Activated B cell treated with CpG ODN at 0.5 μM for 24 hours (primary cell): ENCODE results near the gene IFRD2. TPM values are rescaled to one million over a fixed set of nuclear protein-coding genes. Genes with fewer than 3 reads are reported as not detected.
A peak's percentile ranks its signal among the peaks of the same experiment; 100 is the strongest.

Experiments used
- ATAC-seq: fragments of 200-7000 bp; cut with Tn5 transposase; one replicate; pipeline ENCODE4 v1.10.0; 2021; ENCODE audit warnings: low read depth, mild to moderate bottlenecking, moderate library complexity
- CTCF ChIA-PET: fragments of 350-600 bp; sonication (Branson Sonifier 250); formaldehyde crosslinking; loops from one replicate; lab custom pipeline; 2021; ENCODE audit warnings: antibody characterized with exemption; lab: Charles Lee
- POLR2A ChIA-PET: fragments of 350-600 bp; sonication (Branson Sonifier 250); formaldehyde crosslinking; loops from one replicate; lab custom pipeline; 2021; ENCODE audit warnings: antibody characterized with exemption; lab: Charles Lee
- DNase-seq: peaks from one replicate; pipeline ENCODE4 v3.0.0; 2022
- H3K27ac Mint-ChIP-seq: one replicate; pipeline ENCODE4 v1.8.0; 2020; ENCODE audit warnings: mixed read lengths
- H3K27me3 Mint-ChIP-seq: one replicate; pipeline ENCODE4 v1.8.0; 2021; ENCODE audit warnings: mixed read lengths
- H3K36me3 Mint-ChIP-seq: one replicate; pipeline ENCODE4 v1.8.0; 2021; ENCODE audit warnings: low read depth, mixed read lengths
- H3K4me1 Mint-ChIP-seq: one replicate; pipeline ENCODE4 v1.8.0; 2021; ENCODE audit warnings: mixed read lengths
- H3K4me3 Mint-ChIP-seq: one replicate; pipeline ENCODE4 v1.8.0; 2020; ENCODE audit warnings: mild to moderate bottlenecking, mixed read lengths
- H3K9me3 Mint-ChIP-seq: one replicate; pipeline ENCODE4 v1.8.0; 2020; ENCODE audit warnings: mixed read lengths
- intact Hi-C: fragments of 100-400 bp; cut with micrococcal nuclease; formaldehyde crosslinking; loops from one replicate; pipeline ENCODE4 v1.15.1; 2024
- total RNA-seq: library from RNA; stranded (reverse); gene quantifications from 2 replicates; pipeline ENCODE4 v1.2.3, GENCODE V29; 2022
- TF ChIP-seq, protein P1 (sequence below): fragments of 200-600 bp; IDR thresholded peaks from one replicate; pipeline ENCODE4 v1.8.0; 2022; ENCODE audit warnings: antibody characterized with exemption, mild to moderate bottlenecking

Gene IFRD2
- total RNA-seq, 1 donor from 2014 or later = 105 TPM

DNA sequence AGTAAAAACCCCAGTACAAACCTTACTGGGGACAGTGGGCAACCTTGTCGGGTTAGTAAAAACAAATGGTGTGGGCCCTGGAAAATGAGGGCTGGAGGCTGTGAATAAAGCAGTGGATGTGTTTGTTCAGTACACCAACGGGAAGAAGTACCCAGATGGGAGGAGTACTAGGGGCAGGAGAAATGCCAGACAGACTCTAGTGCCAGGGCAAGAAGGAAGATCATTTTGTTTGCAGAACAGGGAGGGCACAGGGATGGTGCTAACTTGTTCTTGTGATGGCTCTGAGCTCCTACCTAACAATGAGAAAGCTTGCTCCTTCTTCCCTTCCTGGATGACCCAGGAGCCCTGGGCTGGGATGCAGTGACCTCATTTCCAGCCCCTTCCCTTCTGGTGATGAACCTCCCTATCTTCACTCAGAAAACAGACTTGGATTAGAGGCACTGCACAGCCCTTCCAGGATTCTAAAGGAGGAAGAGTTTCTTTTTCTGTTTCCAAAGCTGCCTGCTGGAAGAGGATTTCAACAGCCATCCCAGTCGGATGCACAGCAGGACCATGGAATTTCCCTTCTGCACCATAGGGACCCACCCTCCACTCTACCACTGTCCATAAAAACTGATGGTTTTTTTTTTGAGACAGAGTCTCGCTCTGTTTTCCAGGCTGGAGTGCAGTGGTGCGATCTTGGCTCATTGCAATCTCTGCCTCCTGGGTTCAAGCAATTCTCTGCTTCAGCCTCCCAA, 42.3 kb upstream of the IFRD2 start:
- no peak for ATAC-seq
- peaks cover 53% of the 10 kb centered on the region for H3K4me1 Mint-ChIP-seq
- H3K36me3 Mint-ChIP-seq = peaks cover 44% of the 10 kb centered on the region
- H3K27ac Mint-ChIP-seq = peak overlapping the region; percentile 7
- no peak overlapping the region for H3K4me3 Mint-ChIP-seq
- DNase-seq = no peak
- CTCF ChIA-PET = no interaction called here
- no peaks in the 10 kb centered on the region for H3K9me3 Mint-ChIP-seq
- TF ChIP-seq, protein P1, sequence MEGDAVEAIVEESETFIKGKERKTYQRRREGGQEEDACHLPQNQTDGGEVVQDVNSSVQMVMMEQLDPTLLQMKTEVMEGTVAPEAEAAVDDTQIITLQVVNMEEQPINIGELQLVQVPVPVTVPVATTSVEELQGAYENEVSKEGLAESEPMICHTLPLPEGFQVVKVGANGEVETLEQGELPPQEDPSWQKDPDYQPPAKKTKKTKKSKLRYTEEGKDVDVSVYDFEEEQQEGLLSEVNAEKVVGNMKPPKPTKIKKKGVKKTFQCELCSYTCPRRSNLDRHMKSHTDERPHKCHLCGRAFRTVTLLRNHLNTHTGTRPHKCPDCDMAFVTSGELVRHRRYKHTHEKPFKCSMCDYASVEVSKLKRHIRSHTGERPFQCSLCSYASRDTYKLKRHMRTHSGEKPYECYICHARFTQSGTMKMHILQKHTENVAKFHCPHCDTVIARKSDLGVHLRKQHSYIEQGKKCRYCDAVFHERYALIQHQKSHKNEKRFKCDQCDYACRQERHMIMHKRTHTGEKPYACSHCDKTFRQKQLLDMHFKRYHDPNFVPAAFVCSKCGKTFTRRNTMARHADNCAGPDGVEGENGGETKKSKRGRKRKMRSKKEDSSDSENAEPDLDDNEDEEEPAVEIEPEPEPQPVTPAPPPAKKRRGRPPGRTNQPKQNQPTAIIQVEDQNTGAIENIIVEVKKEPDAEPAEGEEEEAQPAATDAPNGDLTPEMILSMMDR = no peak
- intact Hi-C loops = no loop called here
- POLR2A ChIA-PET = interaction anchor here (0.8 to 1.3 kb wide), 2 partner anchors 10 to 13 kb away, joined by 3 to 4 read pairs; no protein-coding TSS in a partner anchor
- H3K27me3 Mint-ChIP-seq = no peaks in the 10 kb centered on the region

DNA sequence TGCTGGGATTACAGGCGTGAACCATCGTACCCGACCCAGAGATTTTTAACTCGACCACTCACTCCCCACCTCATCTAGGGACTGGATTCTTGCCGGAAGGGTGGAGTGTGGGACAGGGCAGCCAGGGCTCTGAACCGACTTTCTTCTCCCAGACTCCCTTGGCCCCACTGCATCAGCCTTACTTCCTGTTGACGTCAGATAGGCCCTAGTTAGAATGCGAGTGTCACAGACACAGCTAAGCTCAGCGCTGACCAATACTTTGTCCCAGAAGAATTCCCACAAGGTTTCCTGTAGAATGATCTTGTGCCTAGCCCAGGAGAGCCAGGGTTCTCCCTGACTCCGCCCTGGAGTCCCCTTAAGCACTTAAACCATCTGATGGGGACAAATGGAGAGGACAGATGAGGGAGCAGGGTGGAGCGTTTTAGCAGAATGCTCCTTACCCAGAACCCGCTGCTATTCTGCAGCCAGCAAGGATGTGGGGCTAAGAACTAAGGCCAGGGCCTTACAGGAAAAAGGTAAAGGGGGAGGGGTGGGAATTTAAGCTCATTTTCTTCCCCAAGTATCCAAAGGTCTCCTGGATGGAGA, 41.6 kb upstream of the IFRD2 start:
- no peaks in the 10 kb centered on the region for H3K9me3 Mint-ChIP-seq
- peaks cover 47% of the 10 kb centered on the region for H3K36me3 Mint-ChIP-seq
- peaks cover 46% of the 10 kb centered on the region for H3K4me1 Mint-ChIP-seq
- intact Hi-C loops = no loop called here
- TF ChIP-seq, protein P1 = no peak
- H3K27ac Mint-ChIP-seq = peak overlapping the region; percentile 37
- DNase-seq (no peak), ATAC-seq (no peak)
- no peaks in the 10 kb centered on the region for H3K27me3 Mint-ChIP-seq
- H3K4me3 Mint-ChIP-seq = peak overlapping the region; percentile 7
- POLR2A ChIA-PET = interaction anchor here (0.6 to 1.3 kb wide), 4 partner anchors 9 to 42 kb away, joined by 3 to 4 read pairs (median 3); partner anchors contain the start of gene IFRD2
- CTCF ChIA-PET = no interaction called here

DNA sequence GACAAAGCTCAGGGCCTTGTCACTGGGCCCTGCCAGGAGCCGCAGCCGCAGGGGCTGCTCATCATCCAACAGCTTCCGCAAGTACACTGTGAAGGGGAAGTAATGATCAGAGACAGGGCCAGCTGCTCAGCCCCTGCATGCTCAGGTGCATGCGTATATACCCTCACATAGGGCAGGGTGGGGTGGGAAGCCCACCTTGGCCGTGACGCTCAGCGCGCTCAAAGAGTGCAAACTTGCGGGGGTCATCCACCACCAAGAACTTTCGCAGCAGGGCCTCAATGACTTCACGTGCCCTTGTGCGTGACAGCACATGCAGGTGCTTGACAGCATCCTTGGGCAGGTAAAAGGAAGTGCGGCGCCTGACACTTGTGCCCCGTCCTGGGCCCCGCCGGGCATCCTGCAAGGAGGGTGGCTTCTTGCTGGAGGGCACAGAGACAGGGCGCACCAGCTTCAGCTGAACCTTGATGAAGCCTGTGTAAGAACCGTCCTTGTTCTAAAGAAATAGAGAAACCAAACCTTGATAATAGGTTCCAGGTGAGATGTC, 39.2 kb upstream of the IFRD2 start:
- ChIA-PET CTCF (interaction anchor here (0.9 kb wide), 1 partner anchor 8 kb away, joined by 3 read pairs; no protein-coding TSS in a partner anchor), POLR2A (no interaction called here)
- H3K36me3 Mint-ChIP-seq = peaks cover 48% of the 10 kb centered on the region
- H3K27ac Mint-ChIP-seq = no peak overlapping the region
- H3K4me3 Mint-ChIP-seq = no peak overlapping the region
- H3K27me3 Mint-ChIP-seq = no peaks in the 10 kb centered on the region
- no peaks in the 10 kb centered on the region for H3K9me3 Mint-ChIP-seq
- DNase-seq (no peak), ATAC-seq (no peak)
- TF ChIP-seq, protein P1 = no peak
- peaks cover 47% of the 10 kb centered on the region for H3K4me1 Mint-ChIP-seq
- intact Hi-C loops = no loop called here

DNA sequence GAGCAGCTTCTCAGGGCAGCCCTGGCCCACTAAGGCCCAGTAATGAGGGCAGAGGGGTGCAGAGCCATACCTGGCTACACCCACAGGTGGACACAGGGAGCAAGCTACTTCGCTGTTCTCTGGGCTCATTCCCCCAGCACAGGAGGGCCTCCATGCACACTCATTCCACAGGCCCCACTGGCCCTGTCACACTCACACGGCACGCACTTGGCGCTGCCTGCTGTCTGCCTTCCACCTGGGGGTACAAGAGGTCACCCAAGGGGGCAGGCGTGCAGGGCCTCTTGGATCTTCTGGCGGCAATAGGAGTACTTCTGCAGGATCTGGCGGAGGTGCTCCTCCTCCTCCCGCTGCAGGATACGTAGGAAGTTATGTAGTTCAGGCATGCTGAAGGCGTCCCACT, 38.1 kb upstream of the IFRD2 start:
- no peaks in the 10 kb centered on the region for H3K27me3 Mint-ChIP-seq
- H3K4me3 Mint-ChIP-seq = no peak overlapping the region
- ChIA-PET POLR2A (no interaction called here), CTCF (no interaction called here)
- intact Hi-C loops = no loop called here
- DNase-seq = no peak
- H3K4me1 Mint-ChIP-seq = peaks cover 39% of the 10 kb centered on the region
- peaks cover 53% of the 10 kb centered on the region for H3K36me3 Mint-ChIP-seq
- H3K27ac Mint-ChIP-seq = no peak overlapping the region
- TF ChIP-seq, protein P1 = no peak
- no peaks in the 10 kb centered on the region for H3K9me3 Mint-ChIP-seq
- ATAC-seq = no peak
